ENCODE data around the gene UBR2.
"Not testable (repeated sequence)": the region's sequence is repeated elsewhere in the genome, so short reads cannot be mapped to it uniquely, and the experiment has no call there.

UBR2 gene

GRCh38 chr6:42727087-42727611 lies 163.3 kb downstream of the UBR2 start:
- H3K4me3 ChIP-seq (ENCODE audit: control insufficient read depth, low read depth, low read length): no peak overlapping the region
- no peak for DNase-seq (ENCODE audit: low read depth)
- TF ChIP-seq CTCF (IDR thresholded peaks at IDR 0.05; ENCODE audit: control insufficient read depth, insufficient read depth, low read depth, low read length, missing control alignments): no peak

- DNase-seq (ENCODE audit: low read depth): no peak
- TF ChIP-seq CTCF (IDR thresholded peaks at IDR 0.05; ENCODE audit: control insufficient read depth, insufficient read depth, low read depth, low read length, missing control alignments): no peak
These were observed 163.8 kb downstream of the UBR2 start for GRCh38 chr6:42727627-42728026.

DNA sequence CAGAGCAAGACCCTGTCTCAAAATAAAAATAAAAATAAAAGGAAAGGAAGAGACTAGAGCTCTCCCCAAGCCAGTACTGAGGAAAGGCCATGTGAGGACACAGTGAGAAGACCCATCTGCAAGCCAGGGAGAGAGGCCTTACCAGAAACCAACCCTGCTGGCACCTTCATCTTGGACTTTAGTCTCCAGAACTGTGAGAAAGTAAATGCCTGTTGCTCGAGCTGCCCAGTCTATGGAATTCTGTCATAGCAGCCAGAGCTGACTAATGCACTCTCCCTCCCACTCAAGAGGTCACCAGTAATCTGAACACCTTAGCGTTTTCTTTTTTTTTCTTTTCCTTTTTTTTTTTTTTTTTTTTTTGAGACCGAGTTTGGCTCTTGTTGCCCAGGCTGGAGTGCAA lies 165.9 kb downstream of the UBR2 start:
- no peak for TF ChIP-seq CTCF (IDR thresholded peaks at IDR 0.05; ENCODE audit: control insufficient read depth, insufficient read depth, low read depth, low read length, missing control alignments)
- H3K4me3 ChIP-seq (ENCODE audit: control insufficient read depth, low read depth, low read length): no peak overlapping the region
- no peak for DNase-seq (ENCODE audit: low read depth)

More at GRCh38 chr6:42727627-42728026, 163.8 kb downstream of the UBR2 start:
- H3K4me3 ChIP-seq (ENCODE audit: control insufficient read depth, low read depth, low read length): no peak overlapping the region

DNA sequence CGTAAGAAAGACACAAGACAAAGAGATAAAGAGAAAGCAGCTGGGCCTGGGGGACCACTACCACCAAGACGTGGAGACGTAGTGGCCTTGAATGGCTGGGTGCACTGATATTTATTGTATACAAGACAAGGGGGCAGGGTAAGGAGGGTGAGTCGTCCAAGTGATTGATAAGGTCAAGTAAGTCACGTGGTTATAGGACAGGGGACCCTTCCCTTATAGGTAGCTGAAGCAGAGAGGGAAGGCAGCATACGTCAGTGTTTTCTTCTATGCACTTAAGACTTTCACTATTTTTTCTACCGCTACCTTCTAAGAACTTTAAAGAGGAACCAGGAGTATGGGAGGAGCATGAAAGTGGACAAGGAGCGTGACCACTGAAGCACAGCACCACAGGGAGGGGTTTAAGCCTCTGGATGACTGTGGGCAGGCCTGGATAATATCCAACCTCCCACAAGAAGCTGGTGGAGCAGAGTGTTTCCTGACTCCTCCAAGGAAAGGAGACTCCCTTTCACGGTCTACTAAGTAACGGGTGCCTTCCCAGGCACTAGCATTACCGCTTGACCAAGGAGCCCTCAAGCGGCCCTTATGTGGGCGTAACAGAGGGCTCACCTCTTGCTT lies 170.1 kb downstream of the UBR2 start:
- not testable (repeated sequence) for H3K4me3 ChIP-seq (ENCODE audit: control insufficient read depth, low read depth, low read length); DNase-seq (ENCODE audit: low read depth)

- DNase-seq (ENCODE audit: low read depth): no peak
- no peak for TF ChIP-seq CTCF (IDR thresholded peaks at IDR 0.05; ENCODE audit: control insufficient read depth, insufficient read depth, low read depth, low read length, missing control alignments)
- no peak overlapping the region for H3K4me3 ChIP-seq (ENCODE audit: control insufficient read depth, low read depth, low read length)
These were observed 172.1 kb downstream of the UBR2 start for GRCh38 chr6:42735976-42736375.

- TF ChIP-seq CTCF (IDR thresholded peaks at IDR 0.05; ENCODE audit: control insufficient read depth, insufficient read depth, low read depth, low read length, missing control alignments): no peak
- H3K4me3 ChIP-seq (ENCODE audit: control insufficient read depth, low read depth, low read length): no peak overlapping the region
- no peak for DNase-seq (ENCODE audit: low read depth)
These were observed 176.9 kb downstream of the UBR2 start for GRCh38 chr6:42740725-42741124.

GRCh38 chr6:42742116-42742894 lies 178.5 kb downstream of the UBR2 start:
- no peak overlapping the region for H3K4me3 ChIP-seq (ENCODE audit: control insufficient read depth, low read depth, low read length)
- TF ChIP-seq CTCF (IDR thresholded peaks at IDR 0.05; ENCODE audit: control insufficient read depth, insufficient read depth, low read depth, low read length, missing control alignments): no peak
- no peak for DNase-seq (ENCODE audit: low read depth)
